ENCODE results near the gene BICRA. TPM values are rescaled to one million over a fixed set of nuclear protein-coding genes. Genes with fewer than 3 reads are reported as not detected.

BICRA gene
- total and polyA plus RNA-seq, 4 donors = 6.1 to 16.1 (median 6.7) TPM

- 93 to 95% methylated on average over 28 of the region's 28 CpGs for WGBS, 2 donors
- Histone ChIP-seq H3K27ac (ENCODE audit: low read depth in 1 of 2, low read length in 1 of 2) (no peak overlapping the region), H3K9ac (ENCODE audit: insufficient read depth in 1 of 2, low read length in 2 of 2) (no peak overlapping the region), H3K36me3 (ENCODE audit: control insufficient read depth in 4 of 4, insufficient read depth in 4 of 4, low read length in 4 of 4) (peaks cover 4 to 42% (median 15%) of the 10 kb centered on the region in 4 donors), H3K4me1 (ENCODE audit: control insufficient read depth in 5 of 5, insufficient read depth in 5 of 5, low read length in 5 of 5) (no peaks in the 10 kb centered on the region), H3K4me3 (no peak overlapping the region), H3K9me3 (ENCODE audit: control insufficient read depth in 4 of 4, insufficient read depth in 3 of 4, low read length in 3 of 4) (no peaks in the 10 kb centered on the region), H3K27me3 (ENCODE audit: control insufficient read depth in 3 of 3, insufficient read depth in 3 of 3, low read length in 2 of 3) (no peaks in the 10 kb centered on the region)
- no peak for TF ChIP-seq CTCF (IDR thresholded peaks at IDR 0.05; ENCODE audit: control extremely low read depth, extremely low read depth)
- ATAC-seq (ENCODE audit: insufficient read depth, low FRiP score) = no peak
- no peak for DNase-seq
Observed at GRCh38 chr19:47694466-47695273, 85.7 kb downstream of the BICRA start.

GRCh38 chr19:47695533-47696262 is 86.8 kb downstream of the BICRA start:
- Histone ChIP-seq H3K9ac (ENCODE audit: insufficient read depth in 1 of 2, low read length in 2 of 2) (no peak overlapping the region), H3K27ac (ENCODE audit: low read depth in 1 of 2, low read length in 1 of 2) (no peak overlapping the region), H3K9me3 (ENCODE audit: control insufficient read depth in 4 of 4, insufficient read depth in 3 of 4, low read length in 3 of 4) (no peaks in the 10 kb centered on the region), H3K4me1 (ENCODE audit: control insufficient read depth in 5 of 5, insufficient read depth in 5 of 5, low read length in 5 of 5) (no peaks in the 10 kb centered on the region), H3K4me3 (no peak overlapping the region), H3K27me3 (ENCODE audit: control insufficient read depth in 3 of 3, insufficient read depth in 3 of 3, low read length in 2 of 3) (no peaks in the 10 kb centered on the region), H3K36me3 (ENCODE audit: control insufficient read depth in 4 of 4, insufficient read depth in 4 of 4, low read length in 4 of 4) (peaks cover 4 to 42% (median 20%) of the 10 kb centered on the region in 4 donors)
- no peak for TF ChIP-seq CTCF (IDR thresholded peaks at IDR 0.05; ENCODE audit: control extremely low read depth, extremely low read depth)
- WGBS, 2 donors = 90 to 94% methylated on average over 24 to 26 of the region's 26 CpGs
- DNase-seq (no peak), ATAC-seq (ENCODE audit: insufficient read depth, low FRiP score) (no peak)

- no peak for ATAC-seq (ENCODE audit: insufficient read depth, low FRiP score)
- H3K9me3 ChIP-seq (ENCODE audit: control insufficient read depth in 4 of 4, insufficient read depth in 3 of 4, low read length in 3 of 4) = no peaks in the 10 kb centered on the region
- whole genome bisulfite sequencing, 2 donors = 89 to 93% methylated on average over 8 of the region's 8 CpGs
- peaks cover 0 to 45% (median 15%) of the 10 kb centered on the region in 4 donors for H3K36me3 ChIP-seq (ENCODE audit: control insufficient read depth in 4 of 4, insufficient read depth in 4 of 4, low read length in 4 of 4)
- H3K4me1 ChIP-seq (ENCODE audit: control insufficient read depth in 5 of 5, insufficient read depth in 5 of 5, low read length in 5 of 5) = no peaks in the 10 kb centered on the region
- no peak overlapping the region for H3K9ac ChIP-seq (ENCODE audit: insufficient read depth in 1 of 2, low read length in 2 of 2)
- TF ChIP-seq CTCF (IDR thresholded peaks at IDR 0.05; ENCODE audit: control extremely low read depth, extremely low read depth) = no peak
- no peak for DNase-seq
- H3K27ac ChIP-seq (ENCODE audit: low read depth in 1 of 2, low read length in 1 of 2) = no peak overlapping the region
- no peaks in the 10 kb centered on the region for H3K27me3 ChIP-seq (ENCODE audit: control insufficient read depth in 3 of 3, insufficient read depth in 3 of 3, low read length in 2 of 3)
- H3K4me3 ChIP-seq = no peak overlapping the region
Observed at GRCh38 chr19:47696635-47697034, 87.7 kb downstream of the BICRA start.
